IMR-90 (cell line): ENCODE data around the gene GDPD5. TPM values are rescaled to one million over a fixed set of nuclear protein-coding genes. Genes with fewer than 3 reads are reported as not detected.

Experiments used
- ATAC-seq: fragments of 200-7000 bp; cut with Tn5 transposase; 2 replicates; pipeline ENCODE4 v1.9.1; 2020; ENCODE audit warnings: low read depth, mild to moderate bottlenecking, moderate library complexity
- BruUV-seq: library from RNA; stranded (reverse); fragments of 400-500 nt; replicated peaks from 2 replicates; lab custom pipeline; 2021; lab: Mats Ljungman, UMichigan
- CTCF ChIA-PET: fragments of 300-600 bp; formaldehyde crosslinking; extraction: SDS; loops from one replicate; lab custom pipeline; 2021; ENCODE audit warnings: antibody characterized with exemption; lab: Yijun Ruan, JAX
- POLR2A ChIA-PET: fragments of 300-600 bp; sonication (Branson Sonifier 250); formaldehyde crosslinking; loops from one replicate; lab custom pipeline; 2022; ENCODE audit warnings: antibody characterized with exemption; ENCODE audit not compliant: unreplicated experiment; lab: Charles Lee
- DNase-seq: peaks from one replicate; pipeline ENCODE4 v3.0.0; 2013
- H2AFZ ChIP-seq: replicated peaks from 2 replicates; pipeline ENCODE3; 2013; ENCODE audit warnings: low read length, mild to moderate bottlenecking; ENCODE audit not compliant: poor library complexity
- H2AK5ac ChIP-seq: 2 replicates; pipeline ENCODE4 v1.6.1; 2013; ENCODE audit warnings: low read depth, low read length, inconsistent platforms
- H2AK9ac ChIP-seq: replicated peaks from 2 replicates; pipeline ENCODE3; 2013; ENCODE audit warnings: mild to moderate bottlenecking, low read depth, low read length, moderate library complexity; ENCODE audit not compliant: poor library complexity
- H2BK120ac ChIP-seq: 2 replicates; pipeline ENCODE4 v1.6.1; 2013; ENCODE audit warnings: low read depth, low read length, inconsistent platforms
- H2BK15ac ChIP-seq: 3 replicates; pipeline ENCODE4 v1.6.1; 2013; ENCODE audit warnings: low read depth, low read length, inconsistent platforms
- H2BK20ac ChIP-seq: 2 replicates; pipeline ENCODE4 v1.6.1; 2013; ENCODE audit warnings: low read depth, mild to moderate bottlenecking, inconsistent platforms, low read length, moderate library complexity
- H2BK5ac ChIP-seq: 2 replicates; pipeline ENCODE4 v1.6.1; 2013; ENCODE audit warnings: mild to moderate bottlenecking, low read depth, low read length, inconsistent platforms; ENCODE audit not compliant: poor library complexity, severe bottlenecking
- H3K14ac ChIP-seq: replicated peaks from 2 replicates; pipeline ENCODE4 v1.6.1; 2013; ENCODE audit warnings: low read depth, low read length, inconsistent platforms
- H3K18ac ChIP-seq: 2 replicates; pipeline ENCODE4 v1.6.1; 2013; ENCODE audit warnings: low read depth, low read length, control low read depth
- H3K23ac ChIP-seq: 2 replicates; pipeline ENCODE4 v1.6.1; 2013; ENCODE audit warnings: low read depth, low read length, inconsistent platforms
- H3K27ac ChIP-seq: 2 replicates; pipeline ENCODE4 v1.5.1; 2013; ENCODE audit warnings: mild to moderate bottlenecking, control low read depth, low read length; ENCODE audit not compliant: insufficient read depth
- H3K27me3 ChIP-seq: 2 replicates; pipeline ENCODE4 v1.6.1; 2013; ENCODE audit warnings: low read length; ENCODE audit not compliant: control insufficient read depth, insufficient read depth
- H3K36me3 ChIP-seq: 2 replicates; pipeline ENCODE4 v1.6.1; 2013; ENCODE audit warnings: low read length, mixed read lengths; ENCODE audit not compliant: control insufficient read depth, insufficient read depth
- H3K4ac ChIP-seq: 2 replicates; pipeline ENCODE4 v1.6.1; 2013; ENCODE audit warnings: low read depth, low read length, inconsistent platforms
- H3K4me1 ChIP-seq: 2 replicates; pipeline ENCODE4 v1.6.1; 2013; ENCODE audit warnings: low read length, mixed read lengths; ENCODE audit not compliant: control insufficient read depth, insufficient read depth
- H3K4me2 ChIP-seq: 2 replicates; pipeline ENCODE4 v1.6.1; 2013; ENCODE audit warnings: low read depth, mild to moderate bottlenecking, control low read depth, low read length, moderate library complexity
- H3K4me3 ChIP-seq: 2 replicates; pipeline ENCODE4 v1.5.1; 2013; ENCODE audit warnings: low read depth, mild to moderate bottlenecking, control low read depth, low read length, moderate library complexity; ENCODE audit not compliant: insufficient read depth
- H3K56ac ChIP-seq: 2 replicates; pipeline ENCODE4 v1.6.1; 2013; ENCODE audit warnings: low read length, inconsistent platforms; ENCODE audit not compliant: insufficient read depth; ENCODE audit errors: extremely low read depth
- H3K79me1 ChIP-seq, 2 experiments: 2 replicates each; pipeline ENCODE4 v1.6.1; 2013; ENCODE audit warnings: low read length in 2 of 2, inconsistent platforms in 1 of 2, low read depth in 1 of 2
- H3K9ac ChIP-seq: 2 replicates; pipeline ENCODE4 v1.6.1; 2013; ENCODE audit warnings: low read depth, low read length, control low read depth
- H3K9me1 ChIP-seq: 2 replicates; pipeline ENCODE4 v1.6.1; 2013; ENCODE audit warnings: low read length, inconsistent platforms; ENCODE audit not compliant: insufficient read depth
- H3K9me3 ChIP-seq: 2 replicates; pipeline ENCODE4 v1.6.1; 2013; ENCODE audit warnings: low read length; ENCODE audit not compliant: control insufficient read depth, insufficient read depth
- H4K20me1 ChIP-seq: 2 replicates; pipeline ENCODE4 v1.6.1; 2013; ENCODE audit warnings: low read length, inconsistent platforms; ENCODE audit not compliant: insufficient read depth
- H4K5ac ChIP-seq: 2 replicates; pipeline ENCODE4 v1.6.1; 2013; ENCODE audit warnings: mild to moderate bottlenecking, low read depth, low read length, control low read depth
- H4K8ac ChIP-seq, 2 experiments: 2 replicates each; pipeline ENCODE4 v1.6.1; 2013; ENCODE audit warnings: low read depth in 2 of 2, low read length in 2 of 2, control low read depth in 1 of 2, inconsistent platforms in 1 of 2
- H4K91ac ChIP-seq: 2 replicates; pipeline ENCODE4 v1.6.1; 2013; ENCODE audit warnings: low read depth, low read length, inconsistent platforms; ENCODE audit not compliant: insufficient read depth
- BHLHE40 ChIP-seq: fragments of 150-350 bp; IDR thresholded peaks from 2 replicates; pipeline ENCODE4 v1.6.1; 2016; ENCODE audit warnings: mild to moderate bottlenecking, low read depth, low read length
- CEBPB ChIP-seq: IDR thresholded peaks from 2 replicates; pipeline ENCODE4 v1.6.1; 2012; ENCODE audit warnings: low read depth, low read length, improper control_type of control experiment
- CHD1 ChIP-seq: IDR thresholded peaks from 2 replicates; pipeline ENCODE4 v1.6.1; 2012; ENCODE audit warnings: low read depth, low read length, improper control_type of control experiment
- FOS ChIP-seq: fragments of 150-350 bp; IDR thresholded peaks from 2 replicates; pipeline ENCODE4 v1.6.1; 2016; ENCODE audit warnings: low read depth, low read length
- MAFK ChIP-seq: IDR thresholded peaks from 2 replicates; pipeline ENCODE4 v1.6.1; 2012; ENCODE audit warnings: low read depth, low read length, improper control_type of control experiment
- MAZ ChIP-seq: IDR thresholded peaks from 2 replicates; pipeline ENCODE4 v1.6.1; 2012; ENCODE audit warnings: low read depth, mild to moderate bottlenecking, low read length, improper control_type of control experiment, moderate library complexity, borderline replicate concordance
- MXI1 ChIP-seq: IDR thresholded peaks from 2 replicates; pipeline ENCODE4 v1.6.1; 2012; ENCODE audit warnings: low read depth, mild to moderate bottlenecking, low read length, moderate library complexity, borderline replicate concordance
- NFE2L2 ChIP-seq: fragments of 150-350 bp; IDR thresholded peaks from 2 replicates; pipeline ENCODE4 v1.6.1; 2016; ENCODE audit warnings: low read depth, mild to moderate bottlenecking, low read length
- POLR2A ChIP-seq: IDR thresholded peaks from 2 replicates; pipeline ENCODE4 v1.6.1; 2012; ENCODE audit warnings: mild to moderate bottlenecking, low read depth, low read length
- RAD21 ChIP-seq: IDR thresholded peaks from 2 replicates; pipeline ENCODE4 v1.6.1; 2012; ENCODE audit warnings: low read length, improper control_type of control experiment
- RCOR1 ChIP-seq: IDR thresholded peaks from 2 replicates; pipeline ENCODE4 v1.6.1; 2012; ENCODE audit warnings: mild to moderate bottlenecking, low read length, improper control_type of control experiment; ENCODE audit not compliant: insufficient replicate concordance
- RFX5 ChIP-seq: IDR thresholded peaks from 2 replicates; pipeline ENCODE4 v1.8.0; 2012; ENCODE audit warnings: low read depth, mild to moderate bottlenecking, low read length, moderate library complexity
- SMC3 ChIP-seq: fragments of 150-350 bp; IDR thresholded peaks from 2 replicates; pipeline ENCODE4 v1.6.1; 2016; ENCODE audit warnings: low read depth, mild to moderate bottlenecking, antibody characterized with exemption, low read length, moderate library complexity
- WGBS, 2 experiments: methylation state at CpG; one replicate each; pipeline versions ENCODE4 v1.1.5 to v1.1.7; 2013; ENCODE audit warnings: missing lambda C conversion rate in 2 of 2; ENCODE audit not compliant: insufficient read length in 1 of 2; ENCODE audit errors: extremely low coverage in 2 of 2; 5-methylcytosine and 5-hydroxymethylcytosine counted together
- dilution Hi-C: fragments of 300-500 bp; cut with HindIII; formaldehyde crosslinking; loops from one replicate; pipeline ENCODE4 v1.14.3; 2018; ENCODE audit warnings: low sequenced_read_pairs; ENCODE audit not compliant: unreplicated experiment
- in situ Hi-C: fragments of 300-500 bp; cut with MboI; formaldehyde crosslinking; loops from 3 replicates; pipeline ENCODE4 v1.14.3; 2019; ENCODE audit warnings: low sequenced_read_pairs, inconsistent platforms, mixed read lengths
- intact Hi-C: fragments of 100-400 bp; cut with micrococcal nuclease; formaldehyde crosslinking; loops from 2 replicates; pipeline ENCODE4 v1.10.0; 2022
- polyA plus RNA-seq, 3 experiments: library from polyadenylated mRNA; depleted of rRNA; stranded (reverse); fragments of >200 nt; gene quantifications; 2 replicates each; pipeline ENCODE4 v1.2.3, GENCODE V29; 2012; ENCODE audit warnings: low replicate concordance in 1 of 3
- total RNA-seq: library from RNA; depleted of rRNA; stranded (reverse); fragments of >200 nt; gene quantifications from 2 replicates; pipeline ENCODE4 v1.2.3, GENCODE V29; 2012
- TF ChIP-seq, protein P1 (sequence below): conservative IDR thresholded peaks from 2 replicates; pipeline ENCODE4 v1.5.1; 2012; ENCODE audit warnings: mild to moderate bottlenecking, low read depth, low read length, improper control_type of control experiment
- TF ChIP-seq, protein P2 (sequence below): fragments of 150-350 bp; IDR thresholded peaks from 2 replicates; pipeline ENCODE4 v1.6.1; 2017; ENCODE audit warnings: mild to moderate bottlenecking, antibody characterized with exemption, low read length, low read depth
- TF ChIP-seq, protein P3 (sequence below): fragments of 150-350 bp; IDR thresholded peaks from 2 replicates; pipeline ENCODE4 v1.6.1; 2016; ENCODE audit warnings: low read depth, mild to moderate bottlenecking, low read length, moderate library complexity, borderline replicate concordance

GDPD5 gene
- total and polyA plus RNA-seq, 2 of the 4 experiments (the other 2 are of a cell fraction), result 2.0 to 7.9 TPM

DNA sequence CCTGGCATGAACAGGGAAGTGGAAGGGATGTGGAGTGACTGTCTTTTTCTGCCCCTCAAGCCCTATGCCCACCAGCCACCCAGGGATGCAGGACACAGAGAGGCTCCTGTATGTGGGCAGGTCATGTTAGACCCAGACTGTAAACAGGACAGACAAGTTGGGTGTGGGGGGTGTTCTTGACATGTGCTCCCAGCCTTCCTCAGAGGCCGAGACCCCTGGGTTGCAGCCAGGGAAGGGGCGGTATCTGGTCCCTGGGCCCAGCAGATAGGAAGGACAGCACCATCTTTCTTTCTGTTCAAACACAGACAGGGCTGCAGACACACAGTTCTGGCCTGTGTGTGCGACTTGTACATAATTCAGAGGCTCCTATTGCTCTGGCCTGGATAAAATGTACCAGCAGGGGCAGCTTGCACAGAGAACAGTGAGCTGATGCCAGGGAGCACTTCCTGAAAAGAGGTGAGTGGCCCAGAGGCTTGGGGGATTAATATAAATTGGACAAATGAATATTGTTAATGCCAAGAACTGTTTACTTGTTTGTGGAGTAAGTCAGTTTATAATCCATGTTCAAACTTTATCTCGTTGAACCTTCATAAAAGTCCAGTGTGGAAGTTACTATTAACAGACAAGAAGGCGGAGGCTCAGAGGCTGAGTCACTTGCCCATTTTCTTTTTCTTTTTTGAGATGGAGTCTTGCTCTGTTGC is 16.6 kb downstream of the GDPD5 start:
- Histone ChIP-seq H3K18ac (no peak overlapping the region), H3K4me1 (peaks cover 8% of the 10 kb centered on the region), H3K4me2 (no peak overlapping the region), H2AK9ac (no peak overlapping the region), H2BK5ac (no peak overlapping the region), H4K91ac (no peak overlapping the region), H4K20me1 (0 out of 2 replicates have a peak, but pooled peaks cover 6% of the 10 kb centered on the region), H3K56ac (no peak overlapping the region), H2AFZ (no peak overlapping the region), H4K8ac (no peak overlapping the region), H3K14ac (no peak overlapping the region), H3K27ac (no peak overlapping the region), H3K4me3 (no peak overlapping the region), H3K79me1 (no peaks in the 10 kb centered on the region), H3K36me3 (no peaks in the 10 kb centered on the region), H2BK20ac (no peak overlapping the region), H2AK5ac (no peak overlapping the region), H3K27me3 (no peaks in the 10 kb centered on the region), H3K9ac (no peak overlapping the region), H2BK120ac (no peak overlapping the region), H4K5ac (no peak overlapping the region), H3K9me3 (no peaks in the 10 kb centered on the region), H3K4ac (no peak overlapping the region), H3K9me1 (0 out of 2 replicates have a peak, but pooled peaks cover 7% of the 10 kb centered on the region), H3K23ac (no peak overlapping the region), H2BK15ac (no peak overlapping the region)
- DNase-seq (no peak), ATAC-seq (no peak; the same call in 1 of the 2 replicates)
- in situ Hi-C loops (no loop called here), intact Hi-C loops (no loop called here), dilution Hi-C loops (no loop called here)
- WGBS, 2 experiments, result 100% methylated on average over 1 of the region's 5 CpGs; no CpG with 5 or more reads in 1 of the 2 experiments
- no TSS peak for BruUV-seq
- ChIA-PET POLR2A (no interaction called here), CTCF (no interaction called here)
- TF ChIP-seq RFX5 (no peak), NFE2L2 (no peak), CHD1 (no peak), FOS (no peak), CEBPB (no peak), POLR2A (no peak), RAD21 (no peak), MAZ (no peak), SMC3 (no peak), RCOR1 (no peak), MAFK (no peak), BHLHE40 (no peak), MXI1 (no peak)
- TF ChIP-seq, protein P1, sequence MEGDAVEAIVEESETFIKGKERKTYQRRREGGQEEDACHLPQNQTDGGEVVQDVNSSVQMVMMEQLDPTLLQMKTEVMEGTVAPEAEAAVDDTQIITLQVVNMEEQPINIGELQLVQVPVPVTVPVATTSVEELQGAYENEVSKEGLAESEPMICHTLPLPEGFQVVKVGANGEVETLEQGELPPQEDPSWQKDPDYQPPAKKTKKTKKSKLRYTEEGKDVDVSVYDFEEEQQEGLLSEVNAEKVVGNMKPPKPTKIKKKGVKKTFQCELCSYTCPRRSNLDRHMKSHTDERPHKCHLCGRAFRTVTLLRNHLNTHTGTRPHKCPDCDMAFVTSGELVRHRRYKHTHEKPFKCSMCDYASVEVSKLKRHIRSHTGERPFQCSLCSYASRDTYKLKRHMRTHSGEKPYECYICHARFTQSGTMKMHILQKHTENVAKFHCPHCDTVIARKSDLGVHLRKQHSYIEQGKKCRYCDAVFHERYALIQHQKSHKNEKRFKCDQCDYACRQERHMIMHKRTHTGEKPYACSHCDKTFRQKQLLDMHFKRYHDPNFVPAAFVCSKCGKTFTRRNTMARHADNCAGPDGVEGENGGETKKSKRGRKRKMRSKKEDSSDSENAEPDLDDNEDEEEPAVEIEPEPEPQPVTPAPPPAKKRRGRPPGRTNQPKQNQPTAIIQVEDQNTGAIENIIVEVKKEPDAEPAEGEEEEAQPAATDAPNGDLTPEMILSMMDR, result no peak
- TF ChIP-seq, protein P2, sequence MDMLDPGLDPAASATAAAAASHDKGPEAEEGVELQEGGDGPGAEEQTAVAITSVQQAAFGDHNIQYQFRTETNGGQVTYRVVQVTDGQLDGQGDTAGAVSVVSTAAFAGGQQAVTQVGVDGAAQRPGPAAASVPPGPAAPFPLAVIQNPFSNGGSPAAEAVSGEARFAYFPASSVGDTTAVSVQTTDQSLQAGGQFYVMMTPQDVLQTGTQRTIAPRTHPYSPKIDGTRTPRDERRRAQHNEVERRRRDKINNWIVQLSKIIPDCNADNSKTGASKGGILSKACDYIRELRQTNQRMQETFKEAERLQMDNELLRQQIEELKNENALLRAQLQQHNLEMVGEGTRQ, result no peak
- TF ChIP-seq, protein P3, sequence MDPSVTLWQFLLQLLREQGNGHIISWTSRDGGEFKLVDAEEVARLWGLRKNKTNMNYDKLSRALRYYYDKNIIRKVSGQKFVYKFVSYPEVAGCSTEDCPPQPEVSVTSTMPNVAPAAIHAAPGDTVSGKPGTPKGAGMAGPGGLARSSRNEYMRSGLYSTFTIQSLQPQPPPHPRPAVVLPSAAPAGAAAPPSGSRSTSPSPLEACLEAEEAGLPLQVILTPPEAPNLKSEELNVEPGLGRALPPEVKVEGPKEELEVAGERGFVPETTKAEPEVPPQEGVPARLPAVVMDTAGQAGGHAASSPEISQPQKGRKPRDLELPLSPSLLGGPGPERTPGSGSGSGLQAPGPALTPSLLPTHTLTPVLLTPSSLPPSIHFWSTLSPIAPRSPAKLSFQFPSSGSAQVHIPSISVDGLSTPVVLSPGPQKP, result no peak
